GM12873 (cell line): ENCODE measurements around the gene IL33.

ENCODE experiments used
- CTCF ChIP-seq: IDR thresholded peaks from 2 replicates; pipeline ENCODE4 v1.5.1; 2012; ENCODE audit warnings: low read depth, mild to moderate bottlenecking, moderate library complexity, low read length, control low read depth; ENCODE audit not compliant: insufficient read depth; ENCODE audit errors: missing control alignments

Gene IL33

GRCh38 chr9:6247266-6247665 is 31.7 kb downstream of the IL33 start:
- no peak for TF ChIP-seq CTCF

GRCh38 chr9:6268826-6269397 is 53.3 kb downstream of the IL33 start:
- TF ChIP-seq CTCF = no peak

- TF ChIP-seq CTCF = no peak
These were observed 55.3 kb downstream of the IL33 start for GRCh38 chr9:6270896-6271295.

- no peak for TF ChIP-seq CTCF
These were observed 56.1 kb downstream of the IL33 start for GRCh38 chr9:6271508-6272228.

- no peak for TF ChIP-seq CTCF
These were observed 56.6 kb downstream of the IL33 start for GRCh38 chr9:6272229-6272598.

- no peak for TF ChIP-seq CTCF
These were observed 61.8 kb downstream of the IL33 start for GRCh38 chr9:6277417-6277816.

GRCh38 chr9:6301858-6302257 is 86.3 kb downstream of the IL33 start:
- no peak for TF ChIP-seq CTCF
